Activated CD8-positive, alpha-beta memory T cell treated with anti-CD3 and anti-CD28 coated beads for 4 hours (primary cell): Measurements from ENCODE around the gene IRGQ.

Source experiments
- DNase-seq, 2 donors: peaks; one replicate each; pipeline ENCODE4 v3.0.0-alpha.2; 2020; ENCODE audit warnings: low read depth in 2 of 2

IRGQ gene

DNA sequence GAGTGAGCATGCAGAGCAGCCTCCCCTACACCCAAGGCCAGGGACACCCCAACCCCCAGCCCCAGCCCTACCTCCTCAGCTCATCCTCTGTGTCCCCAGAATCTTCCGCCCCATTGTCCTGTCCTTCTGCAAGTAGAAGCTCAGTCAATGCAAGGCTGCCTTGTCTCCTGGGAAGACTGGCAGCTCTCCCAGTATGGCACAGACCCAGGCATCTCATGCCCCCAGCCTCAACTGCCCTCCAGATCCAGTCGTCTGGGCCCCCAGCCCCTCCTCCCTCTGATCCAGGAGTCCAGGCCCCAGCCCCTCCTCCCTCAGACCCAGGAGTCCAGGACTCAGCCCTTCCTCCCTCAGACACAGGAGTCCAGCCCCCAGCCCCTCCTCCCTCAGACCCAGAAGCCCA is 50.0 kb downstream of the IRGQ start:
- DNase-seq: no peak

DNA sequence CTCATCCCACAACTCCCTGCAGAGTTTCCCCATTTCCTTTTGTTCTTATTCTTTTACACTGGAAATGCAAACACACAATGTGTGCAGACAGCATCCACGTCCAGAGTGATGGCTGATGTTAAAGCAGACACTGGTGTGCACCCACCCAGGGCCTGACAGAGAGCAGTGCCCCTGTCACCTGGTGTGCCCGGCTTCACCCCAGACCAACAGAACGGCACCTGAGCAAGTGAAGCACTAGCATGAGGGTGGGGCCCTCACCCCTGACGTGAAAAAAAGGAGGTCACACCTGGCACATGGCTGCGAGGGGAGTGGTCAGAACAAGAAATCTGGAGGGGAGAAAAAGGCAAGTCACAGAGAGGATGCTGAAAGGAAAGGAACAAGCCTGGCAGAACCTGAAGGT is 50.7 kb downstream of the IRGQ start:
- no peak for DNase-seq

DNA sequence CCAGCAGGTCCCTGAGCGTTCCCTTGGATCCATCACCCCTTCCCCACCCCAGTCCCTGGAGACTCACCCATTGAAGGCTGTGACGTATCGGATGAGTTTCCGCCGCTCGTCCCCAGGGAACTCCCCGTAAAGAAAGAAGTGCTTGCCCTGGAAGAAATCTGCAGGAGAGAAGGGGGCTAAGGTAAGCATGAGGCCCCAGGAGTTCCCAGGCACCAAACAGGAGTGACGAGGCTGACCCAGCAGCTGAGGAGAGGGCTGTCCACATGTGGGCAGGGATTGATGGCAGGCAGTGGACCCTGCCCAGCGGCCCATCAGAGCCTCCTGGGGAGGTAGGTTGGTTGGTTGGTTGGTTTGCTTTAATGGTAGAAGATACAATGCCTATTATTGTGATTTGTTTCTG is 51.9 kb downstream of the IRGQ start:
- no peak for DNase-seq

DNA sequence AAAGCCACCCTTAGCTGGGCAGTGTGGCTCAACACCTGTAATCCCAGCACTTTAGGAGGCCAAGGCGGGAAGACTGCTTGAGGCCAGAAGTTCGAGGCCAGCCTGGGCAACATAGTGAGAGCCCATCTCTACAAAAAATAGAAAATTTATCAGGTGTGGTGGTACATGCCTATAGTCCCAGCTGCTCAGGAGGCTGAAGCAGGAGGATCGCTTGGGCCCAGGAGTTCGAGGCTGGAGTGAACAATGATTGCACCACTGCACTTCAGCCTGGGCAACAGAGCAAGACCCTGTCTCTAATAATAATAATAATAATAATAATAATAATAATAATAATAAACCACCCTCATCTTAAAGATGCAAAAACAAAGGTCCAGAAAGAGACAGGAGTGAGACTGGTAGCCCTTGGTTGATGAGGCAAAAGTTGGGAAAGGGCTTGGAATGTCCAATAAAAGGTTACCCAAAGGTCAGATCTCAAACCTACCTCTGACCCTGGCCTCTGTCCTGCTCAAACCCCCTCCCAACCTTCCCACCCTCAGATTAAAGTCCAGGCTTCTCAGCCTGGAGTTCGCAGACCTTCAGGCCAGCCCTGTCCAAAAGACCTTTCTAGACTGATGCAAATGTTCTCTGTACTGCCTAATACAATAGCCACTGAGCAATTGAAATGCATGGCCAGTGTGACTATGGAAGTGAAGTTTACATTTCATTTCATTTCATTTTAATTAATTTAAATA is 53.8 kb downstream of the IRGQ start:
- DNase-seq: no peak

DNA sequence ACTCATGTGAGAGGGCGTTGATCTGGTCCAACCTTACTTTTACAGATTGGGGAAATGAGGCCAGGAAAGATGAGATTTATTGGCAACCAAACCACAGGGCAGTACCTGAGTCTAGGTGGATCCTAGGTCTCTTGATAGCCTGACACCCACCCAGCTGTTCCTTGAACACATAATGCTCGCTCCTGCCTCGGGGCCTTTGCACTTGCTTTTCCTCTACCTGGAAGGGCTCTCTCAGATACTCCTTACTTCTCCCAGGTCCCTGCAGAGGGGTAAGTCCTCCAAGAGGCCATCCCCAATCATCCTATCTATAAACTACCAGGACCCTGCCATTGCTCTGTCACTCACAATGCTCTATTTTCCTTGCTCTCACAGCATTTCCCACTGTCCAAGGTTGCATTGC is 55.6 kb downstream of the IRGQ start:
- DNase-seq: no peak

DNA sequence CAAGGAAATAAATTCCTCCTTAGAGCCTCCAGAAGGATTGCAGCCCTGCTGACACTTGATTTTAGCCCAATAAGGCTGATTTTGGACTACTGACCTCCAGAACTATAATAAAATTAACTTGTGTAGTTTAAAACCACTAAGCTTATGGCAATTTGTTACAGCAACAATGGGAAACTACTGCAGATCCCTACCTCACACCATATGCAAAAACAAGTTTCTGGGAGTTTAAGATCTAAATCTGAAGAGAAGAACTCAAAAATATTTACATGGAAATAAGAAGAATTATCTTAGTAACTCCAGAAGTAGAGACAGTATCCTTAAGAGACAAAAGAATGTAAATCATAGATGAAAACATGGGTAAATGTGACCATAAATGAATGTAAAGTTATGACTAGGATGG is 57.0 kb downstream of the IRGQ start:
- no peak for DNase-seq

DNA sequence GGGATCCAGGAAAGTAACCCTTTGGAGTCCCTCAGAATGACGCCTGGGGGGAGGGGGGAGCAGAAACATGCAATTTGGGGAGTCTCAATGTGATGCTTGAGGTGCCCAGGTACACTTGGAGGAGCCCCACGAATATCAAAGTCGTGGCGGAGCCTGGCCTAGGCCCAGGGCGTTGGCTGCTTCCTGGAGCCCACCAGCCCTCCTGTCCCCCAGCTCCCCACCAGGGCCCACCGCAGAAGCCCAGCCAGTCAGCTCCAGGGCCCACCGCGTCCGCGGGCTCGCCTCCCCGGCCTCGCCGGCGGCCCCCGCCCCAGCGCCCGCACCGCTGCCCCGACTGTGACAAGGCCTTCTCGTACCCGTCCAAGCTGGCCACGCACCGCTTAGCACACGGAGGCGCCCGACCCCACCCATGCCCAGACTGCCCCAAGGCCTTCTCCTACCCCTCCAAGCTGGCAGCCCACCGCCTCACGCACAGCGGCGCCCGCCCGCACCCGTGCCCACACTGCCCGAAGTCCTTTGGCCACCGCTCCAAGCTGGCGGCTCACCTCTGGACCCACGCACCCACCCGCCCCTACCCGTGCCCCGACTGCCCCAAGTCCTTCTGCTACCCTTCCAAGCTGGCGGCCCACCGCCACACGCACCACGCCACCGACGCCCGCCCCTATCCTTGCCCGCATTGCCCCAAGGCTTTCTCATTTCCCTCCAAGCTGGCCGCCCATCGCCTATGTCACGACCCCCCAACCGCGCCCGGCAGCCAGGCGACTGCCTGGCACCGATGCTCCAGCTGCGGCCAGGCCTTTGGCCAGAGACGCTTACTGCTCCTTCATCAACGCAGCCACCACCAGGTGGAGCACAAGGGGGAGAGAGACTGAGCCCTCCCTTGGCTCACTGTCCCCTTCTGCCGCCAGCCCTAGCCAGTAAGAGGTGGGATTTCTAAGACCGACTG is 60.8 kb downstream of the IRGQ start:
- DNase-seq: no peak
